Measurements from ENCODE around the gene CPNE6. TPM values are rescaled to one million over a fixed set of nuclear protein-coding genes. Genes with fewer than 3 reads are reported as not detected.

CPNE6 gene
- total and polyA plus RNA-seq, 2 of the 13 experiments (the other 11 are each of a cell fraction or from before 2014, with no cell fraction given), result not detected

DNA sequence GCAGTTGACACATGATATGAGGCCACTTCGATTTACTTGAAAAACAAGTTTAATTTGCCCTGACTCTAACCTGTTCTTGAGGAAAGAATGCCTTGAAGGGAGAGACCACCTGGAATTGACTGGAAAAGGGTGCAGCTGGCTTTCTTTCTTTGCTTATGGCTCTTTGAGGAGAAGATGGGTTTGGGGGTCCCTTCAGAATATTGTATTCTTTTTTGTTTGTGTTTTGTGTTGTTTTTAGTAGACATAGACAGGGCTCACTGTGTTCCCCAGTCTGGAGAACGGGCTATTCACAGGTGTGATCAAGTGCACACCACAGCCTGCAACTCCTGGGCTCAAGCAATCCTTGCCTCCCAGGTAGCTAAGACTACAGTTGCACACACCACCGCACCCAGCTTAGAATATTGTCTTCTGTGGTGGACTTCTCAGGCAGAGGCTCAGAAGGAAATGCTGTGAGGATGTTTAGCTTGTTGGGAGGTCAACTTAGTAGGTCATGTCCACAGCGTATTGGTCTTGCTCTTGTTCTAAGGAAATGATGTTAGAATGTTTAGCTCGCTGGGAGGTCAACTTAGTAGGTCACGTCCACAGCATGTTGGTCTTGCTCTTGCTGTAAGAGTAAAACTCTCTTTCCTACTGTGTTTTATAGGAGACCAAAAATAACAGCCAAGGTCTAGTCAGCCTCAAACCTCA, 44.9 kb downstream of the CPNE6 start (continued):
- TF ChIP-seq TRIM22 (IDR thresholded peaks at IDR 0.05), result no peak
- TF ChIP-seq, protein P1, sequence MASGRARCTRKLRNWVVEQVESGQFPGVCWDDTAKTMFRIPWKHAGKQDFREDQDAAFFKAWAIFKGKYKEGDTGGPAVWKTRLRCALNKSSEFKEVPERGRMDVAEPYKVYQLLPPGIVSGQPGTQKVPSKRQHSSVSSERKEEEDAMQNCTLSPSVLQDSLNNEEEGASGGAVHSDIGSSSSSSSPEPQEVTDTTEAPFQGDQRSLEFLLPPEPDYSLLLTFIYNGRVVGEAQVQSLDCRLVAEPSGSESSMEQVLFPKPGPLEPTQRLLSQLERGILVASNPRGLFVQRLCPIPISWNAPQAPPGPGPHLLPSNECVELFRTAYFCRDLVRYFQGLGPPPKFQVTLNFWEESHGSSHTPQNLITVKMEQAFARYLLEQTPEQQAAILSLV (CRISPR knock-in tag; IDR thresholded peaks at IDR 0.05; ENCODE audit: borderline replicate concordance), result no peak
- TF ChIP-seq TBL1XR1 (IDR thresholded peaks at IDR 0.05; ENCODE audit: borderline replicate concordance, low read length, partially characterized antibody), result no peak
- TF ChIP-seq PHF20 (CRISPR knock-in tag; IDR thresholded peaks at IDR 0.05), result no peak
- 0 out of 2 replicates have a peak, but pooled peaks have one; percentile 78 for TF ChIP-seq FOXO4 (CRISPR knock-in tag; conservative IDR thresholded peaks at IDR 0.05)
- TF ChIP-seq NONO (IDR thresholded peaks at IDR 0.05), result no peak
- TF ChIP-seq NONO (CRISPR knock-in tag; conservative IDR thresholded peaks at IDR 0.05), result no peak
- TF ChIP-seq STAT5B (CRISPR knock-in tag; IDR thresholded peaks at IDR 0.05), result no peak
- TF ChIP-seq CHCHD3 (CRISPR knock-in tag; IDR thresholded peaks at IDR 0.05), result no peak
- TF ChIP-seq ZNF556 (CRISPR knock-in tag; IDR thresholded peaks at IDR 0.05; ENCODE audit: borderline replicate concordance), result no peak
- no peak for TF ChIP-seq NFKBIZ (CRISPR knock-in tag; IDR thresholded peaks at IDR 0.05)
- TF ChIP-seq EEA1 (CRISPR knock-in tag; IDR thresholded peaks at IDR 0.05; ENCODE audit: borderline replicate concordance), result no peak
- TF ChIP-seq ZNF256 (CRISPR knock-in tag; conservative IDR thresholded peaks at IDR 0.05), result 0 out of 2 replicates have a peak, but pooled peaks have one; percentile 21
- TF ChIP-seq ZSCAN25 (CRISPR knock-in tag; IDR thresholded peaks at IDR 0.05), result no peak
- TF ChIP-seq RFX1 (IDR thresholded peaks at IDR 0.05), result no peak
- TF ChIP-seq PHF5A (CRISPR knock-in tag; IDR thresholded peaks at IDR 0.05; ENCODE audit: low read depth, unreplicated experiment), result no peak
- TF ChIP-seq, protein P2, sequence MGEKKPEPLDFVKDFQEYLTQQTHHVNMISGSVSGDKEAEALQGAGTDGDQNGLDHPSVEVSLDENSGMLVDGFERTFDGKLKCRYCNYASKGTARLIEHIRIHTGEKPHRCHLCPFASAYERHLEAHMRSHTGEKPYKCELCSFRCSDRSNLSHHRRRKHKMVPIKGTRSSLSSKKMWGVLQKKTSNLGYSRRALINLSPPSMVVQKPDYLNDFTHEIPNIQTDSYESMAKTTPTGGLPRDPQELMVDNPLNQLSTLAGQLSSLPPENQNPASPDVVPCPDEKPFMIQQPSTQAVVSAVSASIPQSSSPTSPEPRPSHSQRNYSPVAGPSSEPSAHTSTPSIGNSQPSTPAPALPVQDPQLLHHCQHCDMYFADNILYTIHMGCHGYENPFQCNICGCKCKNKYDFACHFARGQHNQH (CRISPR knock-in tag; IDR thresholded peaks at IDR 0.05), result no peak
- TF ChIP-seq ZFP36 (IDR thresholded peaks at IDR 0.05; ENCODE audit: borderline replicate concordance, low read depth, low read length, partially characterized antibody), result no peak
- TF ChIP-seq MED13 (CRISPR knock-in tag; IDR thresholded peaks at IDR 0.05), result no peak
- TF ChIP-seq ARNT2 (CRISPR knock-in tag; IDR thresholded peaks at IDR 0.05; ENCODE audit: low read depth), result no peak
- no peak for TF ChIP-seq SMC3 (IDR thresholded peaks at IDR 0.05; ENCODE audit: low read length)
- no peak for TF ChIP-seq KDM5A (IDR thresholded peaks at IDR 0.05; ENCODE audit: borderline replicate concordance, low read length)
- TF ChIP-seq, protein P3, sequence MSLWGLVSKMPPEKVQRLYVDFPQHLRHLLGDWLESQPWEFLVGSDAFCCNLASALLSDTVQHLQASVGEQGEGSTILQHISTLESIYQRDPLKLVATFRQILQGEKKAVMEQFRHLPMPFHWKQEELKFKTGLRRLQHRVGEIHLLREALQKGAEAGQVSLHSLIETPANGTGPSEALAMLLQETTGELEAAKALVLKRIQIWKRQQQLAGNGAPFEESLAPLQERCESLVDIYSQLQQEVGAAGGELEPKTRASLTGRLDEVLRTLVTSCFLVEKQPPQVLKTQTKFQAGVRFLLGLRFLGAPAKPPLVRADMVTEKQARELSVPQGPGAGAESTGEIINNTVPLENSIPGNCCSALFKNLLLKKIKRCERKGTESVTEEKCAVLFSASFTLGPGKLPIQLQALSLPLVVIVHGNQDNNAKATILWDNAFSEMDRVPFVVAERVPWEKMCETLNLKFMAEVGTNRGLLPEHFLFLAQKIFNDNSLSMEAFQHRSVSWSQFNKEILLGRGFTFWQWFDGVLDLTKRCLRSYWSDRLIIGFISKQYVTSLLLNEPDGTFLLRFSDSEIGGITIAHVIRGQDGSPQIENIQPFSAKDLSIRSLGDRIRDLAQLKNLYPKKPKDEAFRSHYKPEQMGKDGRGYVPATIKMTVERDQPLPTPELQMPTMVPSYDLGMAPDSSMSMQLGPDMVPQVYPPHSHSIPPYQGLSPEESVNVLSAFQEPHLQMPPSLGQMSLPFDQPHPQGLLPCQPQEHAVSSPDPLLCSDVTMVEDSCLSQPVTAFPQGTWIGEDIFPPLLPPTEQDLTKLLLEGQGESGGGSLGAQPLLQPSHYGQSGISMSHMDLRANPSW (CRISPR knock-in tag; IDR thresholded peaks at IDR 0.05; ENCODE audit: borderline replicate concordance), result no peak
- TF ChIP-seq GATAD1 (CRISPR knock-in tag; IDR thresholded peaks at IDR 0.05), result no peak

Data from HepG2 (cell line).